GM19023 (cell line): ENCODE measurements around the gene DHX35.

ENCODE experiments used
- ATAC-seq: cut with Tn5 transposase; IDR thresholded peaks from one replicate; pipeline ENCODE4 v1.9.1; 2021; ENCODE audit warnings: mild to moderate bottlenecking, moderate library complexity; ENCODE audit not compliant: unreplicated experiment

DHX35 gene

GRCh38 chr20:39016506-39016905, 54.4 kb downstream of the DHX35 start:
- ATAC-seq: no peak

- ATAC-seq: no peak
These were observed 56.9 kb downstream of the DHX35 start for GRCh38 chr20:39019027-39019426.

GRCh38 chr20:39019805-39020325, 57.7 kb downstream of the DHX35 start:
- peak; percentile 87 for ATAC-seq

- ATAC-seq: no peak
These were observed 59.6 kb downstream of the DHX35 start for GRCh38 chr20:39021748-39022147.

DNA sequence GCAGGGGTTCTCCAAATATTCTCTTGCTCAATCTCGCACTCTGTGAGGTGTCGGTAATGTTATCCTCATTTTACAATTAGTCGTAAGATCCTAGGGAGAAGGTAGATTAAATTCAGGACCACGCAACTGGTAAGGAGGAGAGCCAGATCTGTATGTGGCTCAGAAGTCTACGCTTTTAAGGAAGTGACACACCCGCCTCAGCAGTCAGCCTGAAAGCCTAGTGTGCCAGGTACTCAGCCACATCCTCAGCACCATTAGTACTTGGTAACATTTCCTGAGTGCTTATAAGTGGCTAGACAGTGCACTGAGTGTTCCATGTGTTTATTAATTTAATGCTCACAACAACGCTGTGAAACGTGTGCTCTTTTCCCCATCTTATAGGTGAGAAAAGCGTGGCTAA, 63.7 kb downstream of the DHX35 start:
- ATAC-seq: no peak

DNA sequence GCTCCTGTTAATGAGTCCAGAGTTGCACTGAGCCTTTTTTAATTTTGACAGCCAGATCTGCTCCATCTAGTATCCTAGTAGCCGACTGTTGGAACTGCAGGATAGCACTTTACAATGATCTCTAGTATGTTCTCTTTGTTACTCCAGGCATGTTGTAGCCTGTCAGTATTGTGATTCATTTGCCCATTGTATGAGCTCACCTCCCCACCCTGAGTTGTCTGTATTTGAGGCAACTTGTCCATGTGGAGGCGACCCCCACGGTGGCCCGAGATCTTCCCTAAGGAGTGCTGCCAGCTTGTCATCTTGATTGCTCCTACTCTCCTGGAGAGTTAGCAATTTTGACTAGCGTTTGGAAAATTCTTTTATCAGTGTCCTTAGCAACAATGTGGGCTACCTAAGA, 67.2 kb downstream of the DHX35 start:
- ATAC-seq: no peak

GRCh38 chr20:39032997-39033396, 70.9 kb downstream of the DHX35 start:
- ATAC-seq: no peak

- no peak for ATAC-seq
These were observed 73.9 kb downstream of the DHX35 start for GRCh38 chr20:39036011-39036410.

DNA sequence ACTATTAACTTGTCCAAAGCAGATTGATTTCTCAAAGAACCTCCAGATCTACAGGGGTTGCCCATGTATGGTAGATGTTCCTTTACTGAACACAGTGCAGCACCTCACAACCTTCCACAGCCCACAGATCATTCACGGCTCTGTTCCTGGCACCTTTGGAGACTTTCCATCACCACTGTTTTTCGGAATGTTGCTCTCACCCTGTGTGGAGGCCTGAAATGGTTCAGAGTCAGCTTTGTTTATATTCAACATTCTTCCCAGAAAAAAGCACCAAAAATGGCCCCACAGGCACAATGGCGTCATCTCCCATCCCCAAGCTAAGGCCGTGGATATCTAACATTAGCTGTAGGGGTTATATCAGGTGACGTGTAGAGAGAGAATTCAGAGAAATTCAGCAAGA, 74.7 kb downstream of the DHX35 start:
- no peak for ATAC-seq

- no peak for ATAC-seq
These were observed 75.9 kb downstream of the DHX35 start for GRCh38 chr20:39038047-39038446.

GRCh38 chr20:39038495-39038894, 76.4 kb downstream of the DHX35 start:
- ATAC-seq: no peak

DNA sequence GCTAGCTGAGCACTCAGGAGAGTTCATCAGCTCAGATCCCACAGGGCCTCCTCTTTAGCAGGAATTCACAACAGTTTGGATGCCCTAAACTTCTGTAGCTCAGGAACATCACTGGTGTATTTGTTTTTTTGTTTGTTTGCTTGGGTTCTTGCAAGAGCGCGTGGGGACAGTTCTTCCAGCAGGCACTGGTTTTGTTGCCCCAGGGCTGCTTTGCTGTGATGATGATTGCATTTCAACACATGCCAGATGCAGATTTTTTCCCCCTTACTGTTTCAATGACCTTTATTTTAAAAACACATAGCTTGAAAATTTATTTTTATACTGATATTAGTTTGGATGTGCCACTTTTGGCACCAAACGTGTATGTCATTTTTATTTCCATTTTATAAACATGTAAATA, 77.1 kb downstream of the DHX35 start:
- no peak for ATAC-seq

DNA sequence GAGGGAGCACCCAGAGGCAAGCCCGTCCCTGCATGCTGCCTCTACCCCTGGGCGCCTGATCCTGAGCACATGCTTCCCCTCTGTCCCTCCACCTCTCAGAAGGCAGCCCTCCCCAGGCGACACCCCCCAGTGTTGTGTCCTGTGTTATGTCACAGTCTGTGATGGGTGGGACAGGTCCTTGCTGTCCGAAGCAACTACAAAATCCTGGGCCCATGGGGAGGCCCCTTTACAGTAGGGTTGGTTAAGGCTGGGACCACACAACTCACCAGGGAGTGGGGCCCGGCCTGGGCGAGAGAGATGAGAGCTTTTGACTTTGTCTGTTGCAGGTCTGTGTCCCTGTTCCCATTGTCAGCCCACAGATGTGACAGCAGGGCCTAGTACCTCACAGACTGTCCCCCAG, 78.0 kb downstream of the DHX35 start:
- no peak for ATAC-seq

- no peak for ATAC-seq
These were observed 78.9 kb downstream of the DHX35 start for GRCh38 chr20:39041067-39041466.

DNA sequence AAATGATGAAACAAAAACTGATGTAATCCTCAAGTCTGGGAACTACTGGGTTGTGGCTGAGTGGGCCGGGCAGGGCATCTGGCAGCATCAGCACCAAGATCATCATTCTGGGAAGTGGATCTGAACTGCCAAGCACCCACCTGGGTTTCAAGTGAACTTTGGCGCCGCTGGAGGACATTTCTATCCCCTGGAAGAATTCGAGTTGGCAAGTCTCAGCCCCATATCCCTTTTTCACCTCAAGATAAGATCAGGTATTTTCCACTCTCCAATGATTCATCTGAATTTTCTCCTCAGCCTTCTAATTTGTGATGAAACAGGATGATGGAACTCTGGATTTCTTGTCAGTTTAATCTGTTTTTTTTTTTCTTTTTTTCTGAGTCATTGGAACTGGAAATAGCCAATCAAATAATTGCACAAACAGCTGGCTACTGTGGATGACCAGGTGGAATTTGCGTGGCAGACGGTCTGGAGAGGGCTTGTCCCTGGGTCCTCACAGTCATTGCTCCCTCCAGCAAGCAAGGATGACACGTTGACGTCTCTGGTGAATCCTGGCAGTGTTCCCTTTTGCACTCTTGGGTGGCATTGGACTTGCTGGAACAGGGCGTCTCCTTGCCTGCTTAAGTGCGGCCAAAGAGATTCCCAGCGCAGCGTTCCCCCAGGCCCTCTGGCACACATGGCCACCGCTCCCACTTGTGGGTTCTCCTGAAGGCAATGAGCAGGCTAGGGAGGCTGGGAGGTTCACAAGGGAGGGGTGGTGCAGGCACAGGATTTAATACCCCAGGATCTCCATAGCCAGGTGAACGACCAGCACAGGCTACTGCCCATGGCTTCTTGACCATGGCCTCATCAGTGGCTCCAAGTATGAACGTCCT, 80.4 kb downstream of the DHX35 start:
- ATAC-seq: no peak

- no peak for ATAC-seq
These were observed 82.4 kb downstream of the DHX35 start for GRCh38 chr20:39044501-39044900.

DNA sequence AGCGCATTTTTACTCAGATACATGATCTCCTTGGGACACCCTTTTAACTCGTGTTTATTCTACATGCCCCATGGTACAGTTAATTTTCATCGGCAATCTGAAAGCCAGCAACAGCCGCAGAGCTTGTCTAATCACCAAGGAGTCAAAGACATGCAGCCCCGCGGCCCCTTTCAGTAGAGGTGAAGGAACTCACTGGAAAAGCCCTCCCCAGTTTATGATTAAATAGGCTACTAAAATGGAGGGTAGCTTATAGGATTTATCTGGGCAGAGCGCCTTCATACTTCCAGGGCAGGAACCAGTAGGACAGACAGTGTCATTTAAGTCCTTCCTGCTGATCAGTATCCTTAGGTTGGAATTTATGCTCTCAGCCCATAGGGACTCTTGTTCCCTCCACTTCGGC, 83.5 kb downstream of the DHX35 start:
- ATAC-seq: no peak

- no peak for ATAC-seq
These were observed 85.4 kb downstream of the DHX35 start for GRCh38 chr20:39047417-39047985.

DNA sequence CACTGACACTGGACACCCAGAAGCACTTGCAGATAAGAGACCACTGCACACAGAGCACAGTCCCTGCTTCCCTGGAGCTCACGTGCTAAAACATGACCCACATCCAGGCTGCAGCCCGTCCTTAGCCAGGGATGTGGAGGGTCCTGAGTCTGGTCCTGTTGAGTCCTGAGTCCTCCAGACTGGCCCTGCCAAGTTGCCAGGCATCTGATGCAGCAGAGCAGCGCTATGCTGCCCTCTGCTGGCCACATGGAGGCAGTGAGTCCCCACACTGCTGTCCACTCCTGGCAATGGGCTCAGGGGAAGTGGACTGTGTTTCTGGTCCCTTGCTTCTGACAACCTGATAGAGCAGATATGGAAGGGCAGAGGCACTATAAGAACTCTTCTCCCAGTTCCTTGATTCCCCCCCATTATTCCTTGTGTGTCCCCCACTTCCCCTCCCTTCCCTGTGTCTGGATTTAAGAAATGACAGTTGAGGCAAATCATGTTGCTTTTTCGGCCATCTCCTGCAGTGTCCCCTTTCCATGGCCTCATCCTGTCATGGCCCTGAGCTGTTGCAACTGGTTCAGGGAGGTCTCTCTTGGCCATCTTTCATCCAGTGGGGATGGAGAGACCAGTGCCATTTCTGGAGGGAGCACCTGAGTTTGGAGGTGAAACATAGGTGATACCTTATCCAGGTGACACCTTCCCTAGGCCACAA, 86.0 kb downstream of the DHX35 start:
- ATAC-seq: peak; percentile 62

DNA sequence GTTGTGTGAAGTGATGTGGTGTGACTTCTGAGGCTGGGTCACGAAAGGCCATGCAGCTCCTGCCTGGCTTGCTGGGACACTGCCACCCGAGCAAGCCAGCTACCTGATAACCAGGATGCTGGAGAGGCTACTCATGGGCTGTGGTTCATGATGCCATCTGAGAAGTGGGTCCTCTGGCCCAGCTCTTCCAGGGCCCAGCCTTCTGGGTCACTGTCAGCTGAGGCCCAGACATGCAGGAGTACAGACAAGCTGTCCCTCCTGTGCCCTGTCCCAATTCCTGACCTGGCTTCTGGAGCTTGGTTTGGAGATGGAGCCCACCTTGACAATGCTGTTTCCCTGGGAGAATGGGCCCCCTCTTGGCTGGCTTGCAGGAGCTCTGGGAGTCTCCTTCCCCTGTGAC, 87.0 kb downstream of the DHX35 start:
- no peak for ATAC-seq

- ATAC-seq: peak; percentile 81
These were observed 87.8 kb downstream of the DHX35 start for GRCh38 chr20:39049684-39050554.
